Neural progenitor cell (in vitro differentiated cells): Measurements from ENCODE around the gene DLG2. TPM values are rescaled to one million over a fixed set of nuclear protein-coding genes. Genes with fewer than 3 reads are reported as not detected.
"Not testable (repeated sequence)": the region's sequence is repeated elsewhere in the genome, so short reads cannot be mapped to it uniquely, and the experiment has no call there.

Experiments used
- DNase-seq: peaks from one replicate; pipeline ENCODE4 v3.0.0-alpha.2; 2016; ENCODE audit warnings: low spot score
- H2AFZ ChIP-seq: fragments of 200-600 bp; sonication (generic); replicated peaks from 2 replicates; pipeline ENCODE4 v1.6.1; 2016; ENCODE audit warnings: antibody characterized with exemption
- H3F3A ChIP-seq: fragments of 200-600 bp; sonication (generic); 2 replicates; pipeline ENCODE4 v1.6.1; 2016; ENCODE audit warnings: antibody characterized with exemption, low read depth
- H3K27ac ChIP-seq: fragments of 200-600 bp; sonication (generic); 2 replicates; pipeline ENCODE4 v1.5.1; 2016; ENCODE audit warnings: mild to moderate bottlenecking
- H3K27me3 ChIP-seq: fragments of 200-600 bp; sonication (generic); 2 replicates; pipeline ENCODE4 v1.6.1; 2016; ENCODE audit warnings: mild to moderate bottlenecking, moderate library complexity
- H3K36me3 ChIP-seq: fragments of 200-600 bp; sonication (generic); 2 replicates; pipeline ENCODE4 v1.5.1; 2016
- H3K4me1 ChIP-seq: fragments of 200-600 bp; sonication (generic); 2 replicates; pipeline ENCODE4 v1.6.1; 2016; ENCODE audit warnings: mixed run types
- H3K4me2 ChIP-seq: fragments of 200-600 bp; sonication (generic); 2 replicates; pipeline ENCODE4 v1.6.1; 2016
- H3K4me3 ChIP-seq: fragments of 200-600 bp; sonication (generic); 2 replicates; pipeline ENCODE4 v1.5.1; 2016
- H3K79me2 ChIP-seq: fragments of 200-600 bp; sonication (generic); 2 replicates; pipeline ENCODE4 v1.6.1; 2016; ENCODE audit warnings: low read depth
- H3K9ac ChIP-seq: fragments of 200-600 bp; sonication (generic); 2 replicates; pipeline ENCODE4 v1.6.1; 2016
- H3K9me3 ChIP-seq: fragments of 200-600 bp; sonication (generic); 2 replicates; pipeline ENCODE4 v1.5.1; 2016; ENCODE audit warnings: low read depth
- H4K20me1 ChIP-seq: fragments of 200-600 bp; sonication (generic); 2 replicates; pipeline ENCODE4 v1.6.1; 2016; ENCODE audit warnings: low read depth
- H3K27ac Mint-ChIP-seq: 3 replicates; pipeline ENCODE4 v1.8.0; 2021; ENCODE audit warnings: mixed read lengths
- H3K27me3 Mint-ChIP-seq: 2 replicates; pipeline ENCODE4 v1.8.0; 2022; ENCODE audit warnings: low read depth, mild to moderate bottlenecking, inconsistent platforms, moderate library complexity, mixed read lengths; ENCODE audit not compliant: insufficient read depth
- H3K36me3 Mint-ChIP-seq: 3 replicates; pipeline ENCODE4 v1.8.0; 2021; ENCODE audit warnings: mixed read lengths
- H3K4me1 Mint-ChIP-seq: 3 replicates; pipeline ENCODE4 v1.8.0; 2021; ENCODE audit warnings: mixed read lengths
- H3K4me3 Mint-ChIP-seq: 3 replicates; pipeline ENCODE4 v1.8.0; 2021; ENCODE audit warnings: mild to moderate bottlenecking, moderate library complexity, mixed read lengths
- H3K9me3 Mint-ChIP-seq: 3 replicates; pipeline ENCODE4 v1.8.0; 2020; ENCODE audit warnings: mixed read lengths
- CTCF ChIP-seq: fragments of 200-600 bp; sonication (generic); IDR thresholded peaks from 2 replicates; pipeline ENCODE4 v1.5.1; 2017; ENCODE audit warnings: antibody characterized with exemption, mild to moderate bottlenecking
- EZH2 ChIP-seq: fragments of 200-600 bp; sonication (generic); IDR thresholded peaks from 2 replicates; pipeline ENCODE4 v1.6.1; 2017; ENCODE audit warnings: antibody characterized with exemption, mild to moderate bottlenecking, moderate library complexity
- EZH2phosphoT487 ChIP-seq: fragments of 200-600 bp; sonication (generic); IDR thresholded peaks from 2 replicates; pipeline ENCODE4 v1.6.1; 2017; ENCODE audit warnings: antibody characterized with exemption
- total RNA-seq: library from RNA; depleted of rRNA; stranded (reverse); fragments of >200 nt; gene quantifications from 2 replicates; pipeline ENCODE4 v1.2.3, GENCODE V29; 2015; ENCODE audit warnings: low replicate concordance

Gene DLG2
- total RNA-seq, 1 donor from 2014 or later = 7.5 TPM

GRCh38 chr11:83441171-83441570 is 2186.0 kb downstream of the DLG2 start:
- Histone ChIP-seq H3K4me1 (peaks cover 6% of the 10 kb centered on the region), H3K9me3 (no peaks in the 10 kb centered on the region), H3K9ac (no peak overlapping the region), H3F3A (no peaks in the 10 kb centered on the region), H3K4me3 (no peak overlapping the region), H2AFZ (no peak overlapping the region), H4K20me1 (no peaks in the 10 kb centered on the region), H3K79me2 (no peaks in the 10 kb centered on the region), H3K36me3 (no peaks in the 10 kb centered on the region), H3K27me3 (no peaks in the 10 kb centered on the region), H3K4me2 (no peak overlapping the region), H3K27ac (no peak overlapping the region)
- no peak overlapping the region for H3K27ac Mint-ChIP-seq
- no peaks in the 10 kb centered on the region for H3K9me3 Mint-ChIP-seq
- DNase-seq = no peak
- H3K4me1 Mint-ChIP-seq = peaks cover 5% of the 10 kb centered on the region
- H3K4me3 Mint-ChIP-seq = no peak overlapping the region
- peaks cover 2% of the 10 kb centered on the region for H3K27me3 Mint-ChIP-seq
- no peak for TF ChIP-seq CTCF
- no peak for TF ChIP-seq EZH2
- no peak for TF ChIP-seq EZH2phosphoT487
- H3K36me3 Mint-ChIP-seq = no peaks in the 10 kb centered on the region

DNA sequence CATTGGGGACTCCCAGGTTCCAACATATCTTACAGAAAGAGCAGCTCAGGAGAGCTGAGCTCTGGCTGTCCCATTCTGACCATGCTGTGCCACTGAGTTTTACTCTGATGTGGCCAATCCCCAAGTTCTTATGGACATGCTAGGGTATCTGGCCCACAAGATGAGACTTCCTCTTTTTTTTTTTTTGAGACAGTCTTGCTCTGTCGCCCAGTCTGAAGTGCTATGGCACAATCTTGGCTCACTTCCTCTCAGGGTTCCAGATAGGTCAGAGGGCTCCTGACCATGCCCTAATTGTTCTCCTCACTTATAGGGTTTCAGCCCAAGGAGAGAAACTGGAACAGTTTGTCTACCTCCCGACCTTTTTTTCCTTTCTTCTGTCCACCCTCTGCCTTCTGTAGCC is 2188.7 kb downstream of the DLG2 start:
- Histone ChIP-seq H3K27ac (no peak overlapping the region), H3K4me3 (no peak overlapping the region), H3K36me3 (no peaks in the 10 kb centered on the region), H3K4me1 (peaks cover 9% of the 10 kb centered on the region), H3K27me3 (peaks cover 4% of the 10 kb centered on the region), H3K79me2 (no peaks in the 10 kb centered on the region), H3K9ac (no peak overlapping the region), H4K20me1 (no peaks in the 10 kb centered on the region), H3K4me2 (no peak overlapping the region), H3K9me3 (no peaks in the 10 kb centered on the region), H2AFZ (no peak overlapping the region), H3F3A (no peaks in the 10 kb centered on the region)
- no peak for DNase-seq
- Mint-ChIP-seq H3K36me3 (no peaks in the 10 kb centered on the region), H3K4me1 (peaks cover 5% of the 10 kb centered on the region), H3K27me3 (peaks cover 2% of the 10 kb centered on the region), H3K9me3 (no peaks in the 10 kb centered on the region), H3K27ac (no peak overlapping the region), H3K4me3 (no peak overlapping the region)
- no peak for TF ChIP-seq EZH2
- TF ChIP-seq EZH2phosphoT487 = no peak
- no peak for TF ChIP-seq CTCF

DNA sequence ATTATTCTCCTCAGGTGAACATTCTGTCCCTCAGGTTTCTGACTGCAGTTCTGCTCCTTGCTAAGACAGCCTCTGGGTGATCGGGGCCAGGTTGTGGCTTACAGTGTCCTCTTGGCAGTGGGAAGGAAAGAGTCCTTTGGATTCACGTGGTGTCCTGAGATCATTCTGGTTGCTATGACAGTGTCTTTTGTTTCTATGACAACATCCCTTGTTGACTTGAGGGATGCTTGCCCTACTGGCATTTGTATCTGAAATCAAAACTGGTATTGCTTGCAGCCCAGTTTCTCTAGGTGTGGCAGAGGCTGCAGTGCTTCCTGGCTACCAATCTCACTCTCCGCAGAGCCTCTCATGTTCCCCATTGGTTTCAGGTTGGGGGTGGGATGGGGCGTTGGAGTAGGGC is 2189.2 kb downstream of the DLG2 start:
- Mint-ChIP-seq H3K4me1 (peaks cover 5% of the 10 kb centered on the region), H3K4me3 (no peak overlapping the region), H3K27ac (no peak overlapping the region), H3K9me3 (no peaks in the 10 kb centered on the region), H3K27me3 (peaks cover 2% of the 10 kb centered on the region), H3K36me3 (no peaks in the 10 kb centered on the region)
- DNase-seq = no peak
- H3K9me3 ChIP-seq = no peaks in the 10 kb centered on the region
- peaks cover 9% of the 10 kb centered on the region for H3K4me1 ChIP-seq
- H4K20me1 ChIP-seq = no peaks in the 10 kb centered on the region
- H3K4me3 ChIP-seq = no peak overlapping the region
- H3K79me2 ChIP-seq = no peaks in the 10 kb centered on the region
- no peak overlapping the region for H3K9ac ChIP-seq
- H2AFZ ChIP-seq = no peak overlapping the region
- TF ChIP-seq EZH2 (no peak), EZH2phosphoT487 (no peak), CTCF (no peak)
- no peaks in the 10 kb centered on the region for H3F3A ChIP-seq
- H3K27me3 ChIP-seq = peaks cover 4% of the 10 kb centered on the region
- H3K4me2 ChIP-seq = no peak overlapping the region
- no peaks in the 10 kb centered on the region for H3K36me3 ChIP-seq
- no peak overlapping the region for H3K27ac ChIP-seq

DNA sequence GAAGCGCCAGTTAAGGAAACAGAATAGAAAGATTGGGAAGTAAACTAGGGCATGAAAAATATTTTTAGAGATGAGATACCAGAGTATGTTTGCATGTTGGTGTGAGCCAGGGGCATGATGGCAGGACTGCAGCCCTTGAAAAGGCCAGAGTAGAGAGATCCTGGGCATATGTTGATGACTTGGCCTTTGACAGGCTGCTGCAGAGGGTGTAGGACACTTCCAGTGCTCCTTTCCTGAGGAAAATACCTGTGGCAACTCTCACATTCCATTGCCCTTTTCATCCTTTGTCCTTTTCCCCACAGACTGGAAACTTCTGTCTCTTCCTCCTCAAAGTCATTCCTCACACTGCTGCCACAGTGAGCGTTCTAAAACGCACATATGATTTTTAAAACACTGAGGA is 2190.3 kb downstream of the DLG2 start:
- H3K9ac ChIP-seq = no peak overlapping the region
- H3K27ac ChIP-seq = no peak overlapping the region

DNA sequence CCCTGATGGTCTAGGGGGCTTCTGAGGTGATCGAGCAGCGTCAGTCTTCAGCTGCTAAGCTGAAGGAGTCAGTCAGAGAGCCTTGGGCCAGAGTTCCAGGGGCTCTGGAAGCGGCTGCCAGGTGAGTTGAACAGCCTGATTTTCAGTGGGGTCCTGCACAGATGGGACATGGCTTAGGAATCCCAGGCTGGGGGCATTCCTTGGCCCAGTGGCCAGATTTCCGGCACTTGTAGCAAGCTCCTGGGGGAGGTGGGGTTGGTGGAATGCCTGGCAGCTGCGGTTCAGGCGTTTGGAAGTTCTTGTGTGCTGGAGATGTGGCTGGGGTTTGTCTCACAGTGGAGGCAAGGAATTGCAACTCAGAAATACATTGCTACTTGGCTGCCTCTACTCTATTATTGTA is 2192.3 kb downstream of the DLG2 start:
- H3F3A ChIP-seq, H3K9me3 Mint-ChIP-seq, H3K9me3 ChIP-seq, H3K4me3 Mint-ChIP-seq, H3K9ac ChIP-seq, H3K27ac Mint-ChIP-seq, H3K27ac ChIP-seq, H3K27me3 Mint-ChIP-seq, H2AFZ ChIP-seq, H4K20me1 ChIP-seq, H3K4me1 Mint-ChIP-seq, H3K36me3 Mint-ChIP-seq, H3K36me3 ChIP-seq, H3K79me2 ChIP-seq, H3K27me3 ChIP-seq, H3K4me2 ChIP-seq, DNase-seq, H3K4me3 ChIP-seq: not testable (repeated sequence)
- H3K4me1 ChIP-seq = peaks cover 22% of the 10 kb centered on the region

More for the DNA sequence above, 2190.3 kb downstream of the DLG2 start:
- DNase-seq = no peak
- H3K36me3 Mint-ChIP-seq = no peaks in the 10 kb centered on the region
- Histone ChIP-seq H3K4me2 (no peak overlapping the region), H3K9me3 (no peaks in the 10 kb centered on the region), H3K4me3 (no peak overlapping the region), H3K27me3 (peaks cover 4% of the 10 kb centered on the region), H3K4me1 (peaks cover 9% of the 10 kb centered on the region), H3K79me2 (no peaks in the 10 kb centered on the region), H4K20me1 (no peaks in the 10 kb centered on the region), H2AFZ (no peak overlapping the region), H3F3A (no peaks in the 10 kb centered on the region), H3K36me3 (no peaks in the 10 kb centered on the region)
- H3K27me3 Mint-ChIP-seq = peaks cover 2% of the 10 kb centered on the region
- peak overlapping the region; percentile 79 for H3K27ac Mint-ChIP-seq
- no peaks in the 10 kb centered on the region for H3K9me3 Mint-ChIP-seq
- no peak overlapping the region for H3K4me3 Mint-ChIP-seq
- TF ChIP-seq CTCF (no peak), EZH2 (no peak), EZH2phosphoT487 (no peak)
- peaks cover 5% of the 10 kb centered on the region for H3K4me1 Mint-ChIP-seq
